H7 (cell line): ENCODE data around the gene KIFC3. TPM values are rescaled to one million over a fixed set of nuclear protein-coding genes. Genes with fewer than 3 reads are reported as not detected.

Experiments used
- DNase-seq: peaks from one replicate; pipeline ENCODE4 v3.0.0; 2012
- H3K27me3 ChIP-seq: 2 replicates; pipeline ENCODE4 v1.6.0; 2011; ENCODE audit warnings: mild to moderate bottlenecking, low read length; ENCODE audit not compliant: control insufficient read depth, insufficient read depth
- H3K36me3 ChIP-seq: replicated peaks from 2 replicates; pipeline ENCODE4 v1.5.1; 2011; ENCODE audit warnings: low read length; ENCODE audit not compliant: control insufficient read depth, insufficient read depth
- H3K4me3 ChIP-seq: 2 replicates; pipeline ENCODE4 v1.5.1; 2011; ENCODE audit warnings: low read depth, mild to moderate bottlenecking, control low read depth, low read length, moderate library complexity; ENCODE audit not compliant: insufficient read depth
- total RNA-seq: library from RNA; depleted of rRNA; stranded (reverse); fragments of >200 nt; shearing (Covaris generic); gene quantifications from 2 replicates; pipeline ENCODE4 v1.2.3, GENCODE V29; 2014

The KIFC3 gene
- total RNA-seq, 1 experiment from 2014 or later, result 20.4 TPM

GRCh38 chr16:57829969-57830360 lies 27.7 kb upstream of the KIFC3 start:
- Histone ChIP-seq H3K27me3 (no peaks in the 10 kb centered on the region), H3K36me3 (no peaks in the 10 kb centered on the region), H3K4me3 (no peak overlapping the region)
- no peak for DNase-seq

- Histone ChIP-seq H3K4me3 (no peak overlapping the region), H3K36me3 (no peaks in the 10 kb centered on the region), H3K27me3 (no peaks in the 10 kb centered on the region)
- peak; percentile 65 for DNase-seq
These were observed 26.2 kb upstream of the KIFC3 start for GRCh38 chr16:57828272-57829161.

GRCh38 chr16:57826706-57827625 lies 24.7 kb upstream of the KIFC3 start:
- no peak for DNase-seq
- no peaks in the 10 kb centered on the region for H3K36me3 ChIP-seq
- H3K4me3 ChIP-seq, result no peak overlapping the region
- H3K27me3 ChIP-seq, result no peaks in the 10 kb centered on the region

GRCh38 chr16:57826052-57826451 lies 23.8 kb upstream of the KIFC3 start:
- Histone ChIP-seq H3K4me3 (no peak overlapping the region), H3K27me3 (no peaks in the 10 kb centered on the region), H3K36me3 (no peaks in the 10 kb centered on the region)
- no peak for DNase-seq

- Histone ChIP-seq H3K27me3 (no peaks in the 10 kb centered on the region), H3K4me3 (no peak overlapping the region), H3K36me3 (no peaks in the 10 kb centered on the region)
- no peak for DNase-seq
These were observed 23.2 kb upstream of the KIFC3 start for GRCh38 chr16:57825298-57826044.

GRCh38 chr16:57824888-57825287 lies 22.6 kb upstream of the KIFC3 start:
- H3K4me3 ChIP-seq, result no peak overlapping the region
- H3K27me3 ChIP-seq, result no peaks in the 10 kb centered on the region
- H3K36me3 ChIP-seq, result no peaks in the 10 kb centered on the region
- DNase-seq, result no peak

GRCh38 chr16:57823836-57824235 lies 21.5 kb upstream of the KIFC3 start:
- no peaks in the 10 kb centered on the region for H3K36me3 ChIP-seq
- H3K27me3 ChIP-seq, result no peaks in the 10 kb centered on the region
- no peak overlapping the region for H3K4me3 ChIP-seq
- DNase-seq, result no peak

GRCh38 chr16:57822856-57823255 lies 20.6 kb upstream of the KIFC3 start:
- no peak for DNase-seq
- Histone ChIP-seq H3K36me3 (no peaks in the 10 kb centered on the region), H3K4me3 (no peak overlapping the region)

GRCh38 chr16:57822018-57822553 lies 19.8 kb upstream of the KIFC3 start:
- DNase-seq, result no peak

More at GRCh38 chr16:57822856-57823255, 20.6 kb upstream of the KIFC3 start:
- no peaks in the 10 kb centered on the region for H3K27me3 ChIP-seq

GRCh38 chr16:57821149-57821971 lies 19.1 kb upstream of the KIFC3 start:
- H3K4me3 ChIP-seq, result no peak overlapping the region

More at GRCh38 chr16:57822018-57822553, 19.8 kb upstream of the KIFC3 start:
- Histone ChIP-seq H3K36me3 (no peaks in the 10 kb centered on the region), H3K27me3 (no peaks in the 10 kb centered on the region), H3K4me3 (no peak overlapping the region)

GRCh38 chr16:57818377-57819064 lies 16.2 kb upstream of the KIFC3 start:
- no peak for DNase-seq
- Histone ChIP-seq H3K27me3 (no peaks in the 10 kb centered on the region), H3K4me3 (no peak overlapping the region), H3K36me3 (no peaks in the 10 kb centered on the region)

More at GRCh38 chr16:57821149-57821971, 19.1 kb upstream of the KIFC3 start:
- DNase-seq, result no peak
- H3K36me3 ChIP-seq, result no peaks in the 10 kb centered on the region
- no peaks in the 10 kb centered on the region for H3K27me3 ChIP-seq

- no peaks in the 10 kb centered on the region for H3K36me3 ChIP-seq
- no peaks in the 10 kb centered on the region for H3K27me3 ChIP-seq
- H3K4me3 ChIP-seq, result no peak overlapping the region
- no peak for DNase-seq
These were observed 15.4 kb upstream of the KIFC3 start for GRCh38 chr16:57817680-57818079.
